ENCODE measurements around the gene TRPM2. TPM values are rescaled to one million over a fixed set of nuclear protein-coding genes. Genes with fewer than 3 reads are reported as not detected.
"Not testable (repeated sequence)": the region's sequence is repeated elsewhere in the genome, so short reads cannot be mapped to it uniquely, and the experiment has no call there.

TRPM2 gene
- total and polyA plus RNA-seq, 2 donors (not counting 1 experiment from before 2014, with no cell fraction given) = not detected

- Histone ChIP-seq H3K27me3 (ENCODE audit: control insufficient read depth, insufficient read depth, low read length) (no peaks in the 10 kb centered on the region), H4K20me1 (ENCODE audit: control insufficient read depth, extremely low read depth, insufficient read depth, low read length) (no peaks in the 10 kb centered on the region), H3K36me3 (ENCODE audit: control insufficient read depth, insufficient read depth, low read length) (no peaks in the 10 kb centered on the region), H3K9me3 (ENCODE audit: control insufficient read depth, insufficient read depth, low read depth, low read length) (no peaks in the 10 kb centered on the region), H3K9ac (ENCODE audit: insufficient read depth, low read length) (no peak overlapping the region), H3K27ac (ENCODE audit: insufficient read depth, low read length) (no peak overlapping the region), H3K79me2 (ENCODE audit: control insufficient read depth, insufficient read depth, low read length) (no peaks in the 10 kb centered on the region), H3K4me1 (ENCODE audit: control insufficient read depth, extremely low read depth, insufficient read depth, low read length) (no peaks in the 10 kb centered on the region), H2AFZ (ENCODE audit: low read length) (no peak overlapping the region), H3K4me2 (ENCODE audit: extremely low read depth, insufficient read depth, low read length) (no peak overlapping the region), H3K4me3 (replicated peaks in 1 of 4; ENCODE audit: control extremely low read depth in 1 of 4, insufficient read depth in 1 of 4, low read depth in 3 of 4, low read length in 4 of 4) (no peak overlapping the region)
- no peak for TF ChIP-seq EZH2 (IDR thresholded peaks at IDR 0.05; ENCODE audit: low read length, missing control alignments)
- no peak for DNase-seq (ENCODE audit: low read depth in 2 of 2)
Measured at GRCh38 chr21:44414291-44415072, 61.1 kb downstream of the TRPM2 start.

- no peaks in the 10 kb centered on the region for H3K4me1 ChIP-seq (ENCODE audit: control insufficient read depth, extremely low read depth, insufficient read depth, low read length)
- no peak for TF ChIP-seq CTCF (conservative IDR thresholded peaks at IDR 0.05 in 1 of 2, IDR thresholded peaks at IDR 0.05 in 1 of 2; ENCODE audit: low read depth in 1 of 2, low read length in 2 of 2)
- no peak for TF ChIP-seq EZH2 (IDR thresholded peaks at IDR 0.05; ENCODE audit: low read length, missing control alignments)
- H3K27ac ChIP-seq (ENCODE audit: insufficient read depth, low read length) = no peak overlapping the region
- no peak for DNase-seq (ENCODE audit: low read depth in 2 of 2)
- H3K36me3 ChIP-seq (ENCODE audit: control insufficient read depth, insufficient read depth, low read length) = no peaks in the 10 kb centered on the region
- no peak overlapping the region for H3K9ac ChIP-seq (ENCODE audit: insufficient read depth, low read length)
- no peaks in the 10 kb centered on the region for H4K20me1 ChIP-seq (ENCODE audit: control insufficient read depth, extremely low read depth, insufficient read depth, low read length)
- H3K4me3 ChIP-seq (replicated peaks in 1 of 4; ENCODE audit: control extremely low read depth in 1 of 4, insufficient read depth in 1 of 4, low read depth in 3 of 4, low read length in 4 of 4) = no peak overlapping the region
- no peak overlapping the region for H3K4me2 ChIP-seq (ENCODE audit: extremely low read depth, insufficient read depth, low read length)
- H2AFZ ChIP-seq (ENCODE audit: low read length) = no peak overlapping the region
- no peaks in the 10 kb centered on the region for H3K9me3 ChIP-seq (ENCODE audit: control insufficient read depth, insufficient read depth, low read depth, low read length)
- H3K79me2 ChIP-seq (ENCODE audit: control insufficient read depth, insufficient read depth, low read length) = no peaks in the 10 kb centered on the region
- H3K27me3 ChIP-seq (ENCODE audit: control insufficient read depth, insufficient read depth, low read length) = no peaks in the 10 kb centered on the region
Measured at GRCh38 chr21:44415073-44416025, 61.9 kb downstream of the TRPM2 start.

- Histone ChIP-seq H3K4me1 (ENCODE audit: control insufficient read depth, extremely low read depth, insufficient read depth, low read length) (no peaks in the 10 kb centered on the region), H3K79me2 (ENCODE audit: control insufficient read depth, insufficient read depth, low read length) (no peaks in the 10 kb centered on the region), H3K9ac (ENCODE audit: insufficient read depth, low read length) (no peak overlapping the region), H3K36me3 (ENCODE audit: control insufficient read depth, insufficient read depth, low read length) (no peaks in the 10 kb centered on the region), H3K4me3 (replicated peaks in 1 of 4; ENCODE audit: control extremely low read depth in 1 of 4, insufficient read depth in 1 of 4, low read depth in 3 of 4, low read length in 4 of 4) (no peak overlapping the region), H3K4me2 (ENCODE audit: extremely low read depth, insufficient read depth, low read length) (no peak overlapping the region), H3K27ac (ENCODE audit: insufficient read depth, low read length) (no peak overlapping the region), H3K27me3 (ENCODE audit: control insufficient read depth, insufficient read depth, low read length) (no peaks in the 10 kb centered on the region), H4K20me1 (ENCODE audit: control insufficient read depth, extremely low read depth, insufficient read depth, low read length) (no peaks in the 10 kb centered on the region), H3K9me3 (ENCODE audit: control insufficient read depth, insufficient read depth, low read depth, low read length) (no peaks in the 10 kb centered on the region), H2AFZ (ENCODE audit: low read length) (no peak overlapping the region)
- TF ChIP-seq CTCF (conservative IDR thresholded peaks at IDR 0.05 in 1 of 2, IDR thresholded peaks at IDR 0.05 in 1 of 2; ENCODE audit: low read depth in 1 of 2, low read length in 2 of 2) = no peak
- TF ChIP-seq EZH2 (IDR thresholded peaks at IDR 0.05; ENCODE audit: low read length, missing control alignments) = no peak
- no peak for DNase-seq (ENCODE audit: low read depth in 2 of 2)
Measured at GRCh38 chr21:44416193-44416592, 62.8 kb downstream of the TRPM2 start.

- not testable (repeated sequence) for H3K27ac ChIP-seq (ENCODE audit: insufficient read depth, low read length); H3K4me2 ChIP-seq (ENCODE audit: extremely low read depth, insufficient read depth, low read length); H3K27me3 ChIP-seq (ENCODE audit: control insufficient read depth, insufficient read depth, low read length); H2AFZ ChIP-seq (ENCODE audit: low read length); H3K4me3 ChIP-seq (replicated peaks in 1 of 4; ENCODE audit: control extremely low read depth in 1 of 4, insufficient read depth in 1 of 4, low read depth in 3 of 4, low read length in 4 of 4); H3K4me1 ChIP-seq (ENCODE audit: control insufficient read depth, extremely low read depth, insufficient read depth, low read length); DNase-seq (ENCODE audit: low read depth in 2 of 2); H3K9ac ChIP-seq (ENCODE audit: insufficient read depth, low read length); H3K36me3 ChIP-seq (ENCODE audit: control insufficient read depth, insufficient read depth, low read length); H3K79me2 ChIP-seq (ENCODE audit: control insufficient read depth, insufficient read depth, low read length); H4K20me1 ChIP-seq (ENCODE audit: control insufficient read depth, extremely low read depth, insufficient read depth, low read length); H3K9me3 ChIP-seq (ENCODE audit: control insufficient read depth, insufficient read depth, low read depth, low read length)
Measured at GRCh38 chr21:44417621-44418107, 64.2 kb downstream of the TRPM2 start.
